C4-2B (cell line): ENCODE measurements around the gene DOCK10.

Source experiments
- ZFX ChIP-seq: fragments of 450-650 bp; IDR thresholded peaks from 2 replicates; pipeline ENCODE4 v1.6.1; 2017
- TF ChIP-seq, protein P1 (sequence below): fragments of 450-650 bp; conservative IDR thresholded peaks from 2 replicates; pipeline ENCODE4 v1.5.1; 2017; ENCODE audit warnings: mild to moderate bottlenecking

DNA sequence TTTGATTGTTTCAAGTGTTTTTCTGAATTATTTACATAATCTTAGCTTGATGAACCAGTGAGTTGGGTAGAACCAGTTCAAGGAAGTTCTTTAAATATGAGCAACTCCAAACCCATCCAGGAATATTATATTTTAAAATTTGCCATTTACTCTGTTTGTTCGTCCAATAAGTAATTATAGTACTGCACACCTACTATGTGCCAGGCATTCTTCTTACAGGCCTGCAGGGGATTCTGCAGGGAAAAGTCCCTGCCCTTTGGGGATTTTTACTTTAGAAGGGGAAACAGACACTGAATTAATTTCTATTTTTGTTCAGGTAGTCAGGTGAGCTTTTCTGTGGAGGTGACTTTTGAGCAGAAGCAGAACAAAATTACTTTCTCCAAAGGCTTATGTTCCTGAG, 146.9 kb downstream of the DOCK10 start:
- TF ChIP-seq, protein P1, sequence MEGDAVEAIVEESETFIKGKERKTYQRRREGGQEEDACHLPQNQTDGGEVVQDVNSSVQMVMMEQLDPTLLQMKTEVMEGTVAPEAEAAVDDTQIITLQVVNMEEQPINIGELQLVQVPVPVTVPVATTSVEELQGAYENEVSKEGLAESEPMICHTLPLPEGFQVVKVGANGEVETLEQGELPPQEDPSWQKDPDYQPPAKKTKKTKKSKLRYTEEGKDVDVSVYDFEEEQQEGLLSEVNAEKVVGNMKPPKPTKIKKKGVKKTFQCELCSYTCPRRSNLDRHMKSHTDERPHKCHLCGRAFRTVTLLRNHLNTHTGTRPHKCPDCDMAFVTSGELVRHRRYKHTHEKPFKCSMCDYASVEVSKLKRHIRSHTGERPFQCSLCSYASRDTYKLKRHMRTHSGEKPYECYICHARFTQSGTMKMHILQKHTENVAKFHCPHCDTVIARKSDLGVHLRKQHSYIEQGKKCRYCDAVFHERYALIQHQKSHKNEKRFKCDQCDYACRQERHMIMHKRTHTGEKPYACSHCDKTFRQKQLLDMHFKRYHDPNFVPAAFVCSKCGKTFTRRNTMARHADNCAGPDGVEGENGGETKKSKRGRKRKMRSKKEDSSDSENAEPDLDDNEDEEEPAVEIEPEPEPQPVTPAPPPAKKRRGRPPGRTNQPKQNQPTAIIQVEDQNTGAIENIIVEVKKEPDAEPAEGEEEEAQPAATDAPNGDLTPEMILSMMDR = no peak
- no peak for TF ChIP-seq ZFX
